Caco-2 (cell line): ENCODE data around the gene PITPNM3. TPM values are rescaled to one million over a fixed set of nuclear protein-coding genes. Genes with fewer than 3 reads are reported as not detected.

Source experiments
- BruUV-seq: library from RNA; stranded (reverse); fragments of 400-500 nt; replicated peaks from 2 replicates; lab custom pipeline; 2021; lab: Mats Ljungman, UMichigan
- CTCF ChIA-PET: fragments of 300-600 bp; sonication (Branson Sonifier 250); formaldehyde crosslinking; loops from one replicate; lab custom pipeline; 2022; ENCODE audit warnings: antibody characterized with exemption; lab: Charles Lee
- POLR2A ChIA-PET: fragments of 300-600 bp; sonication (Branson Sonifier 250); formaldehyde crosslinking; loops from one replicate; lab custom pipeline; 2022; ENCODE audit warnings: antibody characterized with exemption; lab: Charles Lee
- DNase-seq, 2 experiments: peaks; one replicate each; pipeline versions ENCODE4 v3.0.0 to v3.0.0-alpha.2; 2020 to 2022
- H3K27me3 ChIP-seq: replicated peaks from 2 replicates; pipeline ENCODE4 v1.6.0; 2011; ENCODE audit warnings: low read length; ENCODE audit not compliant: control insufficient read depth, insufficient read depth
- H3K36me3 ChIP-seq: 2 replicates; pipeline ENCODE4 v1.5.1; 2011; ENCODE audit warnings: low read length; ENCODE audit not compliant: control insufficient read depth, insufficient read depth
- H3K4me1 ChIP-seq: fragments of 250-450 bp; sonication (Bioruptor Pico); 2 replicates; pipeline ENCODE4 v1.5.1; 2020; ENCODE audit warnings: mild to moderate bottlenecking
- H3K4me3 ChIP-seq: 2 replicates; pipeline ENCODE4 v1.5.1; 2011; ENCODE audit warnings: low read depth, mild to moderate bottlenecking, control low read depth, low read length
- H3K9me3 ChIP-seq: fragments of 250-450 bp; sonication (Bioruptor Pico); 2 replicates; pipeline ENCODE4 v1.5.1; 2020; ENCODE audit warnings: mild to moderate bottlenecking, moderate library complexity
- H3K27ac Mint-ChIP-seq: one replicate; pipeline ENCODE4 v1.8.0; 2022; ENCODE audit warnings: mixed read lengths; ENCODE audit not compliant: unreplicated experiment
- H3K27me3 Mint-ChIP-seq: one replicate; pipeline ENCODE4 v1.8.0; 2022; ENCODE audit warnings: mixed read lengths; ENCODE audit not compliant: insufficient read depth, unreplicated experiment
- H3K36me3 Mint-ChIP-seq: one replicate; pipeline ENCODE4 v1.8.0; 2022; ENCODE audit warnings: mild to moderate bottlenecking, mixed read lengths; ENCODE audit not compliant: insufficient read depth, unreplicated experiment
- H3K4me1 Mint-ChIP-seq: one replicate; pipeline ENCODE4 v1.8.0; 2022; ENCODE audit warnings: low read depth, mixed read lengths; ENCODE audit not compliant: unreplicated experiment
- H3K4me3 Mint-ChIP-seq: one replicate; pipeline ENCODE4 v1.8.0; 2022; ENCODE audit warnings: mild to moderate bottlenecking, moderate library complexity, mixed read lengths; ENCODE audit not compliant: unreplicated experiment
- H3K9me3 Mint-ChIP-seq: one replicate; pipeline ENCODE4 v1.8.0; 2022; ENCODE audit warnings: mixed read lengths; ENCODE audit not compliant: unreplicated experiment
- intact Hi-C: fragments of 100-400 bp; cut with micrococcal nuclease; formaldehyde crosslinking; loops from one replicate; pipeline ENCODE4 v1.10.0; 2022; ENCODE audit not compliant: unreplicated experiment
- total RNA-seq: library from RNA; stranded (reverse); gene quantifications from 2 replicates; pipeline ENCODE4 v1.2.3, GENCODE V29; 2022
- TF ChIP-seq, protein P1 (sequence below), 2 experiments: fragments of 200-600 bp in 1 of 2; IDR thresholded peaks; 1 replicate in 1 of 2; 2 replicates in 1 of 2; pipeline versions ENCODE4 v1.5.1 to v1.8.0; 2011 to 2022; ENCODE audit warnings: antibody characterized with exemption in 1 of 2, control low read depth in 1 of 2, inconsistent platforms in 1 of 2, low read depth in 1 of 2, low read length in 1 of 2, mild to moderate bottlenecking in 1 of 2, moderate library complexity in 1 of 2; ENCODE audit not compliant: insufficient read depth in 1 of 2, severe bottlenecking in 1 of 2, unreplicated experiment in 1 of 2

The PITPNM3 gene
- total RNA-seq, 1 experiment from 2014 or later: 0.50 TPM

DNA sequence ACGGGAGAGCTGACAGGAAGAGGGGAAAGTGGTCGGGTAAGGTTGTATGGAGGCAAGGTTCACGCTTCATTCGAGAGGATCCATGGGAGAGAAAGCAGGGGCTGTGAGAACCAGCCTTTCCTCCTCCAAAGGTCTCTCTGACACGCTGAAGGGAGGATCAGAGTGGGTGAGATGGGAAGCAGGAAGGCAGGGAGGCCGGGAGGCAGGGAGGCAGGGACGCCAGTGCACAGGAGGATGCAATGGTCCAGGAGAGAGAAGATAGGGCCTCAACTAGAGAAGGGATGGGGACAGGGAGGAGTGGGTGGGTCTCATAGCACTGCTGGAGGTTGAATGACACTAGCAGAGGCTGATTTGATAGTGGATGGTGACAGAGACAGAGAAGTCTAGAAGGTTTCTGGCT lies 58.0 kb downstream of the PITPNM3 start:
- no peak overlapping the region for H3K27ac Mint-ChIP-seq
- TF ChIP-seq, protein P1, sequence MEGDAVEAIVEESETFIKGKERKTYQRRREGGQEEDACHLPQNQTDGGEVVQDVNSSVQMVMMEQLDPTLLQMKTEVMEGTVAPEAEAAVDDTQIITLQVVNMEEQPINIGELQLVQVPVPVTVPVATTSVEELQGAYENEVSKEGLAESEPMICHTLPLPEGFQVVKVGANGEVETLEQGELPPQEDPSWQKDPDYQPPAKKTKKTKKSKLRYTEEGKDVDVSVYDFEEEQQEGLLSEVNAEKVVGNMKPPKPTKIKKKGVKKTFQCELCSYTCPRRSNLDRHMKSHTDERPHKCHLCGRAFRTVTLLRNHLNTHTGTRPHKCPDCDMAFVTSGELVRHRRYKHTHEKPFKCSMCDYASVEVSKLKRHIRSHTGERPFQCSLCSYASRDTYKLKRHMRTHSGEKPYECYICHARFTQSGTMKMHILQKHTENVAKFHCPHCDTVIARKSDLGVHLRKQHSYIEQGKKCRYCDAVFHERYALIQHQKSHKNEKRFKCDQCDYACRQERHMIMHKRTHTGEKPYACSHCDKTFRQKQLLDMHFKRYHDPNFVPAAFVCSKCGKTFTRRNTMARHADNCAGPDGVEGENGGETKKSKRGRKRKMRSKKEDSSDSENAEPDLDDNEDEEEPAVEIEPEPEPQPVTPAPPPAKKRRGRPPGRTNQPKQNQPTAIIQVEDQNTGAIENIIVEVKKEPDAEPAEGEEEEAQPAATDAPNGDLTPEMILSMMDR (IDR thresholded peaks at IDR 0.05; ENCODE audit: insufficient read depth in 1 of 2, low read depth in 1 of 2, low read length in 1 of 2, severe bottlenecking in 1 of 2, unreplicated experiment in 1 of 2): no peak
- Histone ChIP-seq H3K27me3 (no peaks in the 10 kb centered on the region), H3K4me1 (no peaks in the 10 kb centered on the region), H3K36me3 (no peaks in the 10 kb centered on the region), H3K4me3 (no peak overlapping the region), H3K9me3 (no peaks in the 10 kb centered on the region)
- no peaks in the 10 kb centered on the region for H3K9me3 Mint-ChIP-seq
- CTCF ChIA-PET: interaction anchor here (1.0 kb wide), 1 partner anchor 26 kb away, joined by 3 read pairs; no protein-coding TSS in a partner anchor
- no peak overlapping the region for H3K4me3 Mint-ChIP-seq
- intact Hi-C loops: no loop called here
- no TSS peak for BruUV-seq
- H3K36me3 Mint-ChIP-seq: no peaks in the 10 kb centered on the region
- peaks cover 7% of the 10 kb centered on the region for H3K27me3 Mint-ChIP-seq
- no peaks in the 10 kb centered on the region for H3K4me1 Mint-ChIP-seq
- POLR2A ChIA-PET: no interaction called here
- DNase-seq: no peak

- Mint-ChIP-seq H3K27me3 (peaks cover 7% of the 10 kb centered on the region), H3K4me1 (no peaks in the 10 kb centered on the region), H3K4me3 (no peak overlapping the region), H3K36me3 (no peaks in the 10 kb centered on the region), H3K9me3 (no peaks in the 10 kb centered on the region), H3K27ac (no peak overlapping the region)
- no peak for DNase-seq
- no TSS peak for BruUV-seq
- Histone ChIP-seq H3K9me3 (no peaks in the 10 kb centered on the region), H3K27me3 (no peaks in the 10 kb centered on the region), H3K4me3 (no peak overlapping the region), H3K4me1 (no peaks in the 10 kb centered on the region), H3K36me3 (no peaks in the 10 kb centered on the region)
- intact Hi-C loops: no loop called here
- CTCF ChIA-PET: interaction anchor here (0.6 to 1.0 kb wide), 2 partner anchors 25 to 108 kb away, joined by 3 to 5 read pairs; no protein-coding TSS in a partner anchor
- TF ChIP-seq, protein P1 (IDR thresholded peaks at IDR 0.05; ENCODE audit: insufficient read depth in 1 of 2, low read depth in 1 of 2, low read length in 1 of 2, severe bottlenecking in 1 of 2, unreplicated experiment in 1 of 2): no peak
- POLR2A ChIA-PET: no interaction called here
These were observed 58.7 kb downstream of the PITPNM3 start for GRCh38 chr17:6497496-6498221.

- Mint-ChIP-seq H3K27me3 (peaks cover 7% of the 10 kb centered on the region), H3K4me1 (no peaks in the 10 kb centered on the region), H3K36me3 (no peaks in the 10 kb centered on the region), H3K4me3 (no peak overlapping the region), H3K9me3 (no peaks in the 10 kb centered on the region), H3K27ac (no peak overlapping the region)
- TF ChIP-seq, protein P1 (IDR thresholded peaks at IDR 0.05; ENCODE audit: insufficient read depth in 1 of 2, low read depth in 1 of 2, low read length in 1 of 2, severe bottlenecking in 1 of 2, unreplicated experiment in 1 of 2): no peak
- Histone ChIP-seq H3K4me3 (no peak overlapping the region), H3K27me3 (no peaks in the 10 kb centered on the region), H3K9me3 (no peaks in the 10 kb centered on the region), H3K4me1 (no peaks in the 10 kb centered on the region), H3K36me3 (no peaks in the 10 kb centered on the region)
- no peak for DNase-seq
- POLR2A ChIA-PET: no interaction called here
- intact Hi-C loops: no loop called here
- BruUV-seq: no TSS peak
- CTCF ChIA-PET: interaction anchor here (0.6 kb wide), 1 partner anchor 107 kb away, joined by 5 read pairs; no protein-coding TSS in a partner anchor
These were observed 59.5 kb downstream of the PITPNM3 start for GRCh38 chr17:6496640-6497441.
